ENCODE measurements around the gene RFK.

DNA sequence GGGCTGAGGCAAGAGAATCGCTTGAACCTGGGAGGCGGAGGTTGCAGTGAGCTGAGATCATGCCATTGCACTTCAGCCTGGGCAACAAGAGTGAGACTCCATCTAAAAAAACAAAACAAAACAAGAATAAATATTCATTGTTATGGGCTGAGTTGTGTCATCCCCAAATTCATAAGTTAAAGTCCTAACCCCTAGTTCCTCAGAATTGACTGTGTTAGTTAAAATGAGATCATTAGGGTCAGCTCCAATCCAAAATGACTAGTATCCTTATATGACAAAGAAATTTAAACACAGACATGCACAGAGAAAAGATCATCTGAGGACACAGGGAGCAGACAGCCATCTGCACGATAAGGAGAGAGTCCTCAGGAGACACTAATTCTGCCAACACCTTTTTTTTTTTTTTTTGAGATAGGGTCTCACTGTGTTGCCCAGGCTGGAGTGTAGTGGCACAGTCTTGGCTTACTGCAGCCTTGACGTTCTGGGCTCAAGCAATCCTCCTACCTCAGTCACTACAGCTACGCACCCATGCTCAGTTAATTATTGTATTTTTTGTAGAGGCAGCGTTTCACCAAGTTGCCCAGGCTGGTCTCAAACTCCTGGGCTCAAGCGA, 32.7 kb upstream of the RFK start:
- TF ChIP-seq, protein P1, sequence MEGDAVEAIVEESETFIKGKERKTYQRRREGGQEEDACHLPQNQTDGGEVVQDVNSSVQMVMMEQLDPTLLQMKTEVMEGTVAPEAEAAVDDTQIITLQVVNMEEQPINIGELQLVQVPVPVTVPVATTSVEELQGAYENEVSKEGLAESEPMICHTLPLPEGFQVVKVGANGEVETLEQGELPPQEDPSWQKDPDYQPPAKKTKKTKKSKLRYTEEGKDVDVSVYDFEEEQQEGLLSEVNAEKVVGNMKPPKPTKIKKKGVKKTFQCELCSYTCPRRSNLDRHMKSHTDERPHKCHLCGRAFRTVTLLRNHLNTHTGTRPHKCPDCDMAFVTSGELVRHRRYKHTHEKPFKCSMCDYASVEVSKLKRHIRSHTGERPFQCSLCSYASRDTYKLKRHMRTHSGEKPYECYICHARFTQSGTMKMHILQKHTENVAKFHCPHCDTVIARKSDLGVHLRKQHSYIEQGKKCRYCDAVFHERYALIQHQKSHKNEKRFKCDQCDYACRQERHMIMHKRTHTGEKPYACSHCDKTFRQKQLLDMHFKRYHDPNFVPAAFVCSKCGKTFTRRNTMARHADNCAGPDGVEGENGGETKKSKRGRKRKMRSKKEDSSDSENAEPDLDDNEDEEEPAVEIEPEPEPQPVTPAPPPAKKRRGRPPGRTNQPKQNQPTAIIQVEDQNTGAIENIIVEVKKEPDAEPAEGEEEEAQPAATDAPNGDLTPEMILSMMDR (IDR thresholded peaks at IDR 0.05): no peak
- no peak for TF ChIP-seq POLR2A (IDR thresholded peaks at IDR 0.05)

Data from thyroid gland (tissue), 4 donors.